Inferior parietal cortex (tissue), 1 donor: ENCODE results near the gene OVOL2.
"Not testable (repeated sequence)": the region's sequence is repeated elsewhere in the genome, so short reads cannot be mapped to it uniquely, and the experiment has no call there.

Experiments used
- DNase-seq: peaks from one replicate; pipeline ENCODE4 v3.0.0-alpha.2; 2016; ENCODE audit errors: extremely low spot score

The OVOL2 gene

GRCh38 chr20:18057101-18057993, at the start of gene OVOL2:
Gene OVOL2, minus strand, starts transcription at chr20:18057916. Its CDS starts 282 bp downstream, at chr20:18057634.
- DNase-seq = no peak

- no peak for DNase-seq
Observed at GRCh38 chr20:18103497-18103896, 45.8 kb upstream of the OVOL2 start.

DNA sequence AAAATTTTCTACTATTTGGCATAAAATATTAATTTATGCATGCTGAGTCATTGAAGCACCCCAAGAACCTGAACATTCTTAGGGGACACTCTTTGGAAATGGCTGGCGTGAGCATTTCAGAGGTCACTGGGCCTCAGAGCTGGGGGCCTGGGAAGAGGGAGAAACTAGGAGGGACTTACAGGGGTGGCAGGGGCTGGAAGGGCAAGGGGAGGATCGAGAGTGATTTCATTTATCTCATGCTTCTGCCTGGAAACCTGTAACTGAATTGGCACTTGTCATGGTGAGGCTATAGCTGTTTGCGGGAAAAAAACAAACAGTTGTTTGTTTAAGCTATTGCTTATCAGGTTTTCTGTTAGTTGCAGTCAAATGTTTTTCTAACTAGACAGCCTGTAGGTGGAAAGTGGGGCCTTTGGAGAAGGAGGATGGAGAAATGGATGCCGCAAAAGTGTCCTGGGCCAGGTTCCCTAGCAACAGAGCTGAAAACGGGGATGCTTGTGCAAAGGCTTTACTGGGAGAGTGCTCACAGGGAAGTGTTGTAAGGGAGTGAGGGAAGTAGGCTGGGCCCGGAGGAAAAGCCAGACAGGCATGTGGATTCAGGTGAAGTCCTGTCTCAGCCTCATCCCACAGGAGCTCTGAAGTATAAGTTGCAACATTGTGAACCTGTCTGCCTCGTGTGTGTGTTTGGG, 43.6 kb upstream of the OVOL2 start:
- DNase-seq = peak; percentile 2

DNA sequence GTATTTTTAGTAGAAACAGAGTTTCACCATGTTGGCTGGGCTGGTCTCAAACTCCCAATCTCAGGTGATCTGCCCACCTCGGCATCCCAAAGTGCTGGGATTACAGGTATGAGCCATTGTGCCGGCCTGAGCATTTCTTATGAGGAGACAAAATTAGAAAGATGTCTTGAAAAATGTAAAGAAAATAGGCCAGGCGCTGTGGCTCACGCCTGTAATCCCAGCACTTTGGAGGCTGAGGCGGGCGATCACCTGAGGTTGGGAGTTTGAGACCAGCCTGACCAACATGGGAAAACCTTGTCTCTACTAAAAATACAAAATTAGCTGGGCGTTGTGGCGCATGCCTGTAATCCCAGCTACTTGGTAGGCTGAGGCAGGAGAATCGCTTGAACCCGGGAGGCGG, 42.9 kb upstream of the OVOL2 start:
- not testable (repeated sequence) for DNase-seq

DNA sequence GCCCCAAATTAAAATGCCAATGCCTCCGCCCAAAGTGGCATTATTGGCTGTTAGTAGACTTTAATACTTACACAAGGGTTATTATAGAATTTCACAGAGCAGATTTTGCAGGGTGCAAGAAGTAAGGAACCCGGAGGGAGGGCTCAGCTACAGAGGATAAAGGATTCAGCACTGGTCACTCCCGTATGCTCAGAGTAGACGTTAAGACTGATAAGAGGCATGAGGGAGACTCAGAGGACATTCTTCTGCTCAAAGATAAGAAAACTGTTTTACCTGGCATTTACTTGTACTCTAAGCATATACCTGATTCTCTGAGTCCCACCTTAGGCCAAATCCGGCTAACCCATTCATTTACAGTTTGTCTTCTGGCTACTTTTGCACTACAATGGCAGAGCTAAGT, 36.5 kb upstream of the OVOL2 start:
- DNase-seq = no peak

DNA sequence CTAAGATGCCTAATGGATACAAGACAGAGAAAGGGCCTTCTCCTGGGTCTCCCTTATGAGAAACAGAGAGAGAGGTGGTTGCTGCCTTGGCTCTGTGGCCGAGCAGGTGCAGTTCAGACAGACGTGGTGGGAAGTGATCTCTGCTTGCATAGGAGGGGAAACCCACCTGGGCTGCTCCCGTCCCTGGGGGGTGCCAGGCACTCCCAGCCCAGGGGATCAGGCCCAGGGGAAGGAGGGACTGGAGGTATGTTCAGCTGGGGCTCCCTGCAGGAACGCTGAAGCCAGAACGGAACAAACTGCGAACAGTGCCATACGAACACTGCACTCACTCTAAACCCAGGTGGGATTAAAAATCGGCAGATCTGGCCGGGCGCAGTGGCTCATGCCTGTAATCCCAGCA, 35.7 kb upstream of the OVOL2 start:
- DNase-seq = no peak

GRCh38 chr20:18092890-18093289, 35.2 kb upstream of the OVOL2 start:
- DNase-seq = no peak

GRCh38 chr20:18091623-18092022, 33.9 kb upstream of the OVOL2 start:
- no peak for DNase-seq

DNA sequence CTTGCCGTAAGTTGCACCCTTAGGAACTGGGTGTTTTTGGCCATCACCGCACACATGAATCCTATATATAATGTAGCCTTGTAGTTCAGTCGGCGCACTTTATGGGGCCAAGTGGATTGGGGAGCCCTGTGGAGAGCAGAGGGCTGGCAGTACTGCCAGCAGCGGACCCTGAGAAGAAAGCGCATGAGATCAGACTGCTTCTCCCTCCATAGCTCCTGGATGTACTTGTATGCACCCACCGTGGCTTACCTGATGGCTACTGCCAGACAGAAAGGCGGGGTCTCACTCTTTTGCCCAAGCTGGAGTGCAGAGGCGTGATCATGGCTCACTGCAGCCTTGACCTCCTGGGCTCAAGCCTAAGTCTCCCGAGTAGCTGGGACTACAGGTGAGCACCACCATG, 32.8 kb upstream of the OVOL2 start:
- no peak for DNase-seq

DNA sequence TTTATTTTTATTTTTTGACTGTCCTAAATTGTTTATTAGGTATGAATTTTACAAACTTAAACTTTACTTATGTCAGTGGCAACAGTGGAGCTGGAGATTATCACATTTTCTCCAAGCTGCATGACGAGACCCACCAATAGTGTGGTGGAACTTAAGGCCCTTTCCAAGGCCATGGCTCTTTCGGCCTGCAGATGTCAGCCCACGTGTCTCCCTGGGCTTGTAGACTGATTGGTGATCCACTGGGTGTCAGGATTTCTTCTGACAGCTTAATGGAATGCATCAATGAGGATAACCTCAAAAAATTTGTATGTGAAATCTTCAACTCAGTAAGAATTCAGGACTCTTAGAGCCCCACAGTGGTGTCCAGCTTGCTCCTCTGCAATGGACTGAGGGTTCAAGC, 32.3 kb upstream of the OVOL2 start:
- no peak for DNase-seq

- not testable (repeated sequence) for DNase-seq
Observed at GRCh38 chr20:18088841-18089240, 31.1 kb upstream of the OVOL2 start.

GRCh38 chr20:18088298-18088697, 30.6 kb upstream of the OVOL2 start:
- not testable (repeated sequence) for DNase-seq

DNA sequence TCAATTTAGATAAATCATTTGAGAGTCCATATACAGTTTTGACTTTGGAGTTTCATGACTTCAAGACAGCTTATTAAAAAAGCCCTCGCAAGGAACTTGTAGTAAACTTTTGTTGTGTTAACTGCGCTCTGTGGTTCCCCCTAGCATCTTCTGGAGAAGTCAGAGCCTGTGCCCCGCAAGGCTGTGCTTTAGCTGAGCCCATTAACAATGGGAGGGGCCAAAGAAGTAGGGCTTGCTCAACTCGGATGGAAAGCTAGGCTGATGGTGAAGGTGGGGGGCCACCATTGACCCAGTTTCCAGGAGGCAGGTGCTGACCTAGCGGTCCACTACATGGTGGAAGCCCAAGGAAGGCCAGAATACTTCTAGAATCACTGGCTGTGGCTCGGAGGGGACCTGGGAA, 29.3 kb upstream of the OVOL2 start:
- no peak for DNase-seq

DNA sequence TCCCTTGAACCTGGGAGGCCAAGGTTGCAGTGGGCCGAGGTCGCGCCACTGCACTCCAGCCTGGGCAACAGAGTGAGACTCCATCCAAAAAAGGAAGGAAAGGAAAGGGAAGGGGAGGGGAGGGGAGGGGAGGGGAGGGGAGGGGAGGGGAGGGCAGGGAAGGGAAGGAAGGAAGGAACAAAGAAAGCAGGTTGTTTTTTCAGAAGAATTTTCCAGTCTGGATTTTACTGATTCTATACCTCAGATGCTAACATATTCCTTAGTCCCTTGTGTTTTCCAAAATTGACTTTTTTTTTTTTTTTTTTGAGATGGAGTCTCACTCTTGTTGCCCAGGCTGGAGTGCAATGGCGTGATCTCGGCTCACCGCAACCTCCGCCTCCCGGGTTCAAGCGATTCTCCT, 23.1 kb upstream of the OVOL2 start:
- DNase-seq = not testable (repeated sequence)

DNA sequence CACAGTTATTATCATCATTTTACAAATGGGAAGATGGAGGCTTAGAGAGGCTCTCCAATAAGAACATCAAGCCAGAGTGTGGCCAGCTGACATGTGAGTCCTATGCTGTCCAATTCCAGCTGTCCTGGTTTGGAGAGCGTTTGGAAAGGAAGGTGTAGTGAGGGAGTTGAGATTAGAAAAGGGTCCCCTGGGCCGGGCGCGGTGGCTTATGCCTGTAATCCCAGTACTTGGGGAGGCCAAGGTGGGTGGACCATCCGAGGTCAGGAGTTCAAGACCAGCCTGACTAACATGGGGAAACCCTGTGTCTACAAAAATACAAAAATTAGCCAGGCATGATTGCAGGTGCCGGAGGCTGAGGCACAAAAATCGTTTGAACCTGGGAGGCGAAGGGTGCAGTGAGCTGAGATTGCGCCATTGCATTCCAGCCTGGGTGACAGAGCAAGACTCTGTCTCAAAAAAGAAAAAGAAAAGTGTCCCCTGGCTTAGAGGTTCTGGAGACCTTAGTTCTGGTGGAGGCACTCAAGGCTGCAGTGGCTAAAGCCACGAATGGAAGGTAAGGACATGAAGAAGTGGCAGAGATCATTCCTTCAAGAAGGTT, 22.1 kb upstream of the OVOL2 start:
- DNase-seq = no peak

DNA sequence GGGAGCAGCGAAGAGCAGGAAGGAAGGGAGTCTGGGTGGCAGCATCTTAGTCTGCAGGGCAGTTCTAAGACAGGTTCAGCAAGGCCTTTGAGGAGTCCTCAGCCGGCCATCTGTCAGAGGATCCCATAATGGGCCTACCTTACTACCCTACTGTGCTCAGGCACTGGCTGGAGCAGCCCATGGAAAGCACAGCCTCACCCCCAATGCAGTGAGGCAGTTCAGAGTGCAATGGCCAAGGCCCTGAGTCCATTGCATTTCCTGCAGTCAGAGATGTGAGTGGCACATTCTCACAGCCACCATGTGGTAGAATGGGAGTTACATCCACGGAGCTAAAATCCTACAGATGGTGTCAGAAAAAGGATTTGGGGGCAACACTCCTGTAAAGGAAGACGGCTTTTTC, 19.4 kb upstream of the OVOL2 start:
- DNase-seq = no peak

DNA sequence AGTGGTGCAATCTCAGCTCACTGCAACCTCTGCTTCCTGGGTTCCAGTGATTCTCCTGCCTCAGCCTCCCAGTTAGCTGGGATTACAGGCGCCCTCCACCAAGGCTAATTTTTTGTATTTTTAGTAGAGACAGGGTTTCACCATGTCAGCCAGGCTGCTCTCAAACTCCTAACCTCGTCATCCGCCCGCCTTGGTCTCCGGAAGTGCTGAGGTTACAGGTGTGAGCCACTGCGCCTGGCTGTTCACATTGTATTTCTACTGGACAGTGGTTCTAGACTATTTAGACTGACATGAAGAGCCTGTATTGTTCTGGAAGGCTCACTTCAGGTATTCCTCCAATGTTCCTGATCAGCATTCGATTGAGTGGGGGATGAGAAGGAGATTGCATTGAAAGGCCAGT, 14.8 kb upstream of the OVOL2 start:
- DNase-seq = no peak

DNA sequence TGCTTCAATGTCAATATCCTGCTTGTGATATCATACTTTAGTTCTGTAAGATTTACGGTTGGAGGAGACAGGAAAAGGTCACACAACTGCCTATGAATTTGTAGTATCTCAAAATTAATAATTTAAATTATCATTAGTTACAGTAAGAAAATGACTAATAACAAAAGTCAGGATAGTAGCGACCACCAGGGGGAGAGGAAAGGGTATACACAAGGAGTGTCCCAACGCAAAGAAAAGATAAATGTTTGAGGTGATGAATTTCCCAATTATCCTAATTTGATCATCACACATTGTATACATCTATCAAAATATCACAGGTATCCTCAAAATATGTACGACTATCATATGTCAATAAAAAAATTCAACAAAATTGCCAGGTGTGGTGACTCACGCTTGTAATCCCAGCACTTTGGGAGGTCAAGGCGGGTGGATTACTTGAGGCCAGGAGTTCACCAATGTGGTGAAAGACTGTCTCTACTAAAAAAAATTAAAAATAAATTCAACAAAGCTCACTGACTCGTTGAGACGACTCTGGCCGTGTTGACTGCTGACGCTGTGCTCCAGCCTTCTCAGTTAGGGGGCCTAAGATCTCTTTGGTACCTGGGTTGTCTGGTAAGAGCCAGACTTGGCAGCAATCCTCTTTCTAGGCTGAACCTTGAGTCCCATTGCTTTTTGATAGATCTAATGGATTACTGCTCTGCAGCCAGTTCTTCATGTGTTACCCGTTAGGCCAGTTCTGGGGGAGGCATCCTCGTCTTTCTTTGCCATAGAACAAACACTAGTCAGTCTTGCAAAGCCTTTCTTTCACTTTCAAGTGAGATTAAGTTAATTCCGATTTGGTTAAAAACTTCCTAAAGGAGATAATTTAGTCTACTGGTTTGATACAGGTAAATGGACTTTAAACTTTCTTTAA, 9.0 kb upstream of the OVOL2 start:
- no peak for DNase-seq

GRCh38 chr20:18063676-18064075, 6.0 kb upstream of the OVOL2 start:
- DNase-seq = no peak

DNA sequence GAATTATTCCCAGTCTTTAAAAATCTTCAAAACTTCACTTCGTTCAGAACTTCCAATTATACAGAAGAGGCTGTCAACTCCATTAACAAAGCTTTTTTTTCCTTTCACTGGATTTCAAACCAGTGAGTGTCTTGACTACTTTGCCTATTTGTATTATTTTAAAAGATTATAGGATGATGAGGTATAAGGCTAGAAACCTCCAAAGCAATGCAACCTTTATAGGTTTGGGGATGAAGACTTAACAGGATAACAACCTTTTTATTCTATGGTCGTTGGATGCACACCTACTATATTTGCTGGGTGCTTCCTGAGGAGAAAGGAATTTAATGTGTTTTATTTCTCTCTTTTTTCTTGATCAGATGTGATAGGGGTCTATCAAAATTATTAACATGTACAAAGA, 1.9 kb upstream of the OVOL2 start:
- DNase-seq = no peak

GRCh38 chr20:18058661-18059467, 1.1 kb upstream of the OVOL2 start:
- no peak for DNase-seq
